NCI-H2029 treated with DMSO at 0.1 percent for 48 hours (cell line): ENCODE measurements around the gene ATP9A.
"Not testable (repeated sequence)": the region's sequence is repeated elsewhere in the genome, so short reads cannot be mapped to it uniquely, and the experiment has no call there.

Experiments used
- DNase-seq: peaks from one replicate; lab custom pipeline; 2025; lab: John Stamatoyannopoulos, UW

ATP9A gene

GRCh38 chr20:51653226-51653625 lies 115.0 kb downstream of the ATP9A start:
- DNase-seq: no peak

GRCh38 chr20:51651921-51652549 lies 116.2 kb downstream of the ATP9A start:
- DNase-seq: no peak

GRCh38 chr20:51650685-51651134 lies 117.5 kb downstream of the ATP9A start:
- DNase-seq: no peak

GRCh38 chr20:51648571-51648947 lies 119.6 kb downstream of the ATP9A start:
- DNase-seq: no peak

- no peak for DNase-seq
These were observed 120.3 kb downstream of the ATP9A start for GRCh38 chr20:51647674-51648570.

GRCh38 chr20:51643810-51644209 lies 124.4 kb downstream of the ATP9A start:
- not testable (repeated sequence) for DNase-seq

- no peak for DNase-seq
These were observed 124.8 kb downstream of the ATP9A start for GRCh38 chr20:51643390-51643789.

GRCh38 chr20:51641866-51642265 lies 126.3 kb downstream of the ATP9A start:
- DNase-seq: no peak

- DNase-seq: no peak
These were observed 127.4 kb downstream of the ATP9A start for GRCh38 chr20:51640743-51641142.

GRCh38 chr20:51639206-51639832 lies 128.9 kb downstream of the ATP9A start:
- peak; percentile 32 for DNase-seq

- no peak for DNase-seq
These were observed 130.9 kb downstream of the ATP9A start for GRCh38 chr20:51637241-51637640.

- DNase-seq: no peak
These were observed 132.1 kb downstream of the ATP9A start for GRCh38 chr20:51636123-51636522.

- DNase-seq: no peak
These were observed 132.5 kb downstream of the ATP9A start for GRCh38 chr20:51635680-51636079.

- no peak for DNase-seq
These were observed 133.3 kb downstream of the ATP9A start for GRCh38 chr20:51634877-51635276.

- DNase-seq: no peak
These were observed 133.9 kb downstream of the ATP9A start for GRCh38 chr20:51634257-51634656.

GRCh38 chr20:51633430-51633829 lies 134.8 kb downstream of the ATP9A start:
- DNase-seq: no peak

- no peak for DNase-seq
These were observed 136.2 kb downstream of the ATP9A start for GRCh38 chr20:51631953-51632352.

- DNase-seq: no peak
These were observed 136.9 kb downstream of the ATP9A start for GRCh38 chr20:51631011-51631950.

- DNase-seq: no peak
These were observed 138.7 kb downstream of the ATP9A start for GRCh38 chr20:51629399-51630058.

- DNase-seq: no peak
These were observed 139.4 kb downstream of the ATP9A start for GRCh38 chr20:51628533-51629398.
